GDM1 (cell line): ENCODE results near the gene EZH2.

ENCODE experiments used
- DNase-seq: peaks from one replicate; lab custom pipeline; 2025; lab: John Stamatoyannopoulos, UW

EZH2 gene

DNA sequence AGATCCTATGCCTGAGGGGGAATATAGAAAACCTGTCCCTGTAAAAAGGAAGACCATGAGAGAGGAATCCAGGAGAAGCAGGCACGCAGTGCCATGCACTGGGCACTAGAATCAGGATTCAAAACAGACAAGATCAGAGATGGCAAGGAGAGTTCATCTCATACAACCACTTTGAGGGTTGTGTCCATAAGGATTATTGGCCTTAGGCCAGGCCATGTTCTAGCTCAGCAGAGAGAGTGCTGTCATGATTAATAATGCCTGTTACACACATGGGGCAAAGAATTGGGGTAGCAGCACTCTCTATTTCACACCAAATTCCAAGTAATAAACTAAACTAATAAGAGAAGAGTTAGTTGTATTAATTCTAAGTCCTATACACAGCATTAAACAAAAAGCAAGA, 29.1 kb downstream of the EZH2 start:
- no peak for DNase-seq

DNA sequence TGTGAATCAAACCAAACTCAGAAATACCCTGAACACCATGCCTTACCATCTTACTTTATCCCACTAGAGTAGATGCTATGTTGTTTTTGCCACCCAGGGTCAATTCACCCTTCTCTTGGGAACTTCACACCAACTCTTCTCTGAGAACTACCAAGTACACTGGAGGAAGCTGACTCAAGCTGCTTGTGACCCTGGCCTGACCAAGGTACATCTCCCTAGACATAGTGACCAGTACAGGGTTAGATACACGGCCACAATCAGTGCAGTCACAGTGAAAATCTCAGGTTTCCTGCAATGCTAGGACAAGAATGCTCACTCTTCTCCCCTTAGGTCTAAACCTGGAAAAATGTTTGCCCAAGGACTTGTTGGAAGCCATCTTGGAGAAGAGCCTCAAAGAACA, 31.8 kb downstream of the EZH2 start:
- DNase-seq, result no peak

DNA sequence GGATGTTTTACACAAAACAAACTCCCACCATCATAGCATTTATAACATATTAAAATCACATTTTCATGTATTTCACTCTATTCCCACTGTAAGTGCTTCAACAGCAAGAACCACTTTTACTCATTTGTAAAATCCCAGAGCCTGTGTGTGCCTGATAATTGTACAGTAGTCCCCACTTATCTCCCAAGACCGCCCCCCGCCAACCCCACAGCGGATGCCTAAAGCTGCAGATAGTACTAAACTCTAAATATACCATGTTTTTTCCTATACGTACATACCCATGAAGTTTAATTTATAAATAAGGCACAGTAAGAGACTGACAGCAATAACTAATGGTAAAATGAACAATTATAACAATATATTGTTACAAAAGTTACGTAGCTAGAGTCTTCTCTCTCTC, 33.5 kb downstream of the EZH2 start:
- DNase-seq, result no peak

- DNase-seq, result no peak
Observed at GRCh38 chr7:148849393-148850098, 34.5 kb downstream of the EZH2 start.

DNA sequence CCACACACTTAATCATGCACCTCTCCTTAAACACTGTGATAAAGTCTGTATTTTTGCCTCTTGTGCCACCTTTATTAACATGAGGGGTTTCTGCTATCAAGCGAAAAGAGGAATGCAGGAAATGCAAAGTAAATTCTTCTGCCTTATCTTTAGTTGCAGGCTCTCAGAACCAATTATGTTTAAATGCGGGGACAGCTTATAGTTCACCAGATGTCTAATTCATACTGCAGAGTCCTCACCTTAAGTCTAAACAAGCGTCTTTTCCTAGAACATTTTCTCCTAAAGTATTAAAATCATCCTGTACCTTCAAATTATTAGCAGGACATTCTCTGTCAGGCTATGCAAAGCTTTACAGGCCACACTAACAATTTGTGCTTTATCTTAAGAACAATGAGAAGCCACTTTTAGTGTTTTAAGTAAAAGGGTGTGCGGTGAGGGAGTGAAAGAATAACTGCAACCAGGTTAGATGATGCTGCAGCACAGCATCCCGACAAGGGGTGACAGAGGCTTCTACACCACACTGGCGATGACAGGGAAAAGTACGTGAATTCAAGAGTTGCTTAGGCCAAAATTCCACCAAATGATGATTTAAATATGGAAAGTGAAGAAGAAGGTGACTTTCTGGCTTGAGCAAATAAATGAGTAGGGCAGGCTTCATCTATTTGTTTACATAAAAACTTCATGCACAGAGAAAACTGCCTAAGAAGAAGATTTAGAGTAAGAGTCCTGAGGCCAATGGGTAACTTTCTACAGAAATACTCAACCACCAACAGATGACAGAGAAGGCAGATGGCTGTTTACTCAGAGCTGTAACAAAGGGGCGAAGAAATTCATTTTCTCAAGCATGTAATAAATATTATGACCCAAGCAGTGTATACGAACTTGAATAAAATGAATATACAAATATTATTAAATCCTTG, 36.0 kb downstream of the EZH2 start:
- no peak for DNase-seq

- DNase-seq, result peak; percentile 30
Observed at GRCh38 chr7:148838905-148839304, 45.2 kb downstream of the EZH2 start.

DNA sequence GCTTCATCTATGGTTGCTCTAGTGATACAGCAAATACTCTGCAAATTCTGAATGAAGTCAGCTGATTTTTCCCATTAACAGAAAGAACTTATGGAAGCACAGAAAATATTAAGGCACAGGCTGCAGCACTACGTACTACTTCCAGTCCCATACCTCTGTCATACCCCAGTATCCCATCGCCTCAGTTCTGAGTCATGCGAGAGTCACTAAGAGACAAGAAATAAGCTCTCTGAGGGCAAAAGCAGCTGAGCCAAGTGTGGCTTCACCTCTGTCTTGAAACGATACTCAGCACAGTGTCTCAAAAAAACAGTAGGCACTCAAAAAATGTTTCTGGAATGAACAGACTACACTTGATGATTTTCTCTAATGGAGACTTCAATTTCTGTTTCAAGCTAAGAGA, 48.2 kb downstream of the EZH2 start:
- DNase-seq, result no peak

- DNase-seq, result no peak
Observed at GRCh38 chr7:148834605-148835004, 49.5 kb downstream of the EZH2 start.

DNA sequence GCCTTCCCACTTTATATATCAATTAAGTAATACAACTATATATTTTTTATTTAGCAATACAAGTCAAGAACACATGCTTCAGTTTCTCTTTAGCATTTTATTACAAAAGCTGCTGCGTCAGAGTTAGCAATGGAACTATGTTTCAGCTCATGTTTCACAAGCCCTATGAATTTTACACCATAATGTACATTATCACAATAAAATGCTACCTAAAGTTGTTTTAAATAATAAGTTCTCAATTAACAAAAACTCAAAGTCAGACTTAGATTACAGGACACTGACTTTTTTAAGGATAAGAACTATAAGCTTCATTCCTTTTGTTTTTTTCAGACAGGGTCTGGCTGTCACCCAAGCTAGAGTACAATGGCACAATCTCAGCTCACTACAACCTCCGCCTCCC, 52.3 kb downstream of the EZH2 start:
- DNase-seq, result no peak

- no peak for DNase-seq
Observed at GRCh38 chr7:148830897-148831692, 53.0 kb downstream of the EZH2 start.

- no peak for DNase-seq
Observed at GRCh38 chr7:148828965-148829364, 55.1 kb downstream of the EZH2 start.

GRCh38 chr7:148825338-148825737, 58.8 kb downstream of the EZH2 start:
- DNase-seq, result no peak

DNA sequence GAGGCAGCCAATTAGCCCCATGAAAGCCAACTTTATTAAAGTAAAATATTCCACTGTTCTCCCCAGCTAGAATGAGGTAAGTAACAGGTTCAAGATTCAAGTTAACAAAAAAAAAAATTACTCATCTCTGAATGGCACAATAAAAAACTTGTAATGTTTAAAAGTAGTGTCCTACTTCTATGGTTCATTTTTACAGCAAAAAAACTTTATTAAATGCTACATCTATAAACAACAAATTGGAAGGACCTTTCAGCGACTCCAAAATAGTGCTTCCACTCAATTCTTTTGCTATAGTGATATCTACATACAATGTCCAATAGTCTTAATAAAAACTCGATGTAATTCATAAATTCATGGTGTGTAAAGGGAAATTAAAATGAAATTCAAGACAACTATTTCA, 59.2 kb downstream of the EZH2 start:
- no peak for DNase-seq

- no peak for DNase-seq
Observed at GRCh38 chr7:148821422-148821821, 62.7 kb downstream of the EZH2 start.

- no peak for DNase-seq
Observed at GRCh38 chr7:148819697-148820360, 64.3 kb downstream of the EZH2 start.

DNA sequence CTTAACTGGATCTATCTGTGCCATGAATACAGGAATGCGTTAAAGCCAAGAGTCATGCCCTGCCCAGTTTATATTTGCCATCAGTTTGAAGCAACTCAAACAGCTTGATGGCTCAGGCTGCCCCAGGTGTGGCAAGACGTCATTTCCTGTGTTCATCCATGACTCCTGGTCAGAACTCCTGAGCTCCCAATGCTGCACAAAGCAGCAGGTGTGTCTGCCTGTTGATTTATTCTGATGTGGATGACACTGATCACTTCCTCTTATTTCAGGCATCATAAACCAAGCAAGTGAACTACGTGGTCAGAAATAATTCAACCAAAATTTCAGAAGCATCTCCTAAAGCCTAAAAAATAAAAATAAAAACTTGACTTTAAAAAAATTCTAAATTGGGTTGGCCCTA, 68.5 kb downstream of the EZH2 start:
- DNase-seq, result no peak

DNA sequence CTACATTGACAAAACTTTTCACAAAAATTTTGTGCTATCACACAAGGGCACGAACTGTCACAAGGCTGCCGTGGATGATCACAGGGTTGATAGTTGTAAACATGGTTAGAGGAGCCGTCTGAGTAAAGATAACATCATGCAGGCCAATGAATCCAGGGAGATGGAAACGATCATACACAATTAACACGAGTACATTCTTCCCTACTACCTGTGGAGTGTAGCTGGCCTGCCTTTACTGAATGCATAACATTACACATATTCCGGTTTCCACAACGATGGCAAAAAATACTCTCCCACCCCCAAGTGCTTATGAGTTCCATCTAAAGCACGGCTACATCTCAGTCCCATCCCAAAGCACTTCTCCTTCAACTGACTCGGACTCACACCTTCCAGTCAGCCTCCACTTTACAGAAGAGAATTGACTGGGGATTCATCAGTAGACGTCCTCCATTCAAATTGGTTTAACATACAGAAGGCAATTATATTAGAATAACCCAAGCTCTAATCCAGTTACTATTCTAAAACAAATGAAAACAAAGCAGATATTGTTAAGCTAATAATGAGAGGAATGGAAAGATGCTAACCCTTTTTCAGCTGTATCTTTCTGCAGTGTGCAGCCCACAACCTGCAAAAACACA, 69.0 kb downstream of the EZH2 start:
- no peak for DNase-seq

DNA sequence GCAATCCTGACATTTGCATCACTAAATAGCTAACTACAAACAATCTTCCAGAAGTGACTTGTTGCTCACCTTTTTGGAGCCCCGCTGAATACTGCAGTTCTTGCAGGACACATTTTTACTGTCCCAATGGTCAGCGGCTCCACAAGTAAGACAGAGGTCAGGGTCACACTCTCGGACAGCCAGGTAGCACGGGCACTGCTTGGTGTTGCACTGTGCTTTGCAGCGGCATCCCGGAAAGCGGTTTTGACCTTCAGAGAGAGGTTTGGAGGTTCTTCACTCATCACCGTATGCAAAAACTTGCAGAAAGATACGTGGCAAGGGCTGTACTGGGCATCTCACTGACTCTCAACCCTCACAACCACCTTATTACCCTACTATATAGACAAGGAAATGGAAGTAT, 70.2 kb downstream of the EZH2 start:
- DNase-seq, result no peak

GRCh38 chr7:148811892-148812291, 72.2 kb downstream of the EZH2 start:
- DNase-seq, result no peak

DNA sequence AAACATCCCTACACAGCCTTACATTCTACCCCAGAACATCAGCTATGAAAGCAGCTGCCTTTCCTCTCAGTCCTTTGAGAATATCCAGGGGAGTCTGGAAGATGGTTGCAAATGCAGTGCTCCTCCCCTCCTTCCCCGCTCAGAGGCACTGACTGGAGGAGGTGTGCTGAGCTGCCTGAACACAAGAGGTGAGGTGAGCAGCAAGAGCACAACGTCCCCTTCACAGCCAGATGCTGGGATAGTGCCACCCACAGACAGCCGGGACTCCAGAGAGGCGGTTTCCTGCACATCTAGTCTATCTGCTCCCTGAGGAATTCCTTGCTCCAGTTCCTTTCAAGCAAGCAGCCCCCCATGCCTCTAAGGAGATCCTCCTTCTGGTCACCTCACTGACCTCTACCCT, 74.2 kb downstream of the EZH2 start:
- DNase-seq, result no peak

GRCh38 chr7:148807436-148807835, 76.7 kb downstream of the EZH2 start:
- no peak for DNase-seq

GRCh38 chr7:148806187-148806586, 77.9 kb downstream of the EZH2 start:
- DNase-seq, result no peak
